Measurements from ENCODE around the gene ICE2.
"Not testable (repeated sequence)": the region's sequence is repeated elsewhere in the genome, so short reads cannot be mapped to it uniquely, and the experiment has no call there.

Gene ICE2

GRCh38 chr15:60448668-60449360 is 30.1 kb downstream of the ICE2 start:
- no peak for DNase-seq (ENCODE audit: low spot score)

- DNase-seq (ENCODE audit: low spot score), result peak; percentile 54
Observed at GRCh38 chr15:60444289-60444912, 34.5 kb downstream of the ICE2 start.

GRCh38 chr15:60442763-60443162 is 36.2 kb downstream of the ICE2 start:
- DNase-seq (ENCODE audit: low spot score), result no peak

- DNase-seq (ENCODE audit: low spot score), result no peak
Observed at GRCh38 chr15:60442031-60442650, 36.8 kb downstream of the ICE2 start.

- DNase-seq (ENCODE audit: low spot score), result no peak
Observed at GRCh38 chr15:60441331-60441730, 37.6 kb downstream of the ICE2 start.

GRCh38 chr15:60438646-60439045 is 40.3 kb downstream of the ICE2 start:
- DNase-seq (ENCODE audit: low spot score), result no peak

GRCh38 chr15:60428935-60429334 is 50.0 kb downstream of the ICE2 start:
- DNase-seq (ENCODE audit: low spot score), result no peak

GRCh38 chr15:60426870-60427508 is 52.0 kb downstream of the ICE2 start:
- DNase-seq (ENCODE audit: low spot score), result peak; percentile 42

- DNase-seq (ENCODE audit: low spot score), result no peak
Observed at GRCh38 chr15:60425461-60425860, 53.5 kb downstream of the ICE2 start.

GRCh38 chr15:60424006-60424405 is 54.9 kb downstream of the ICE2 start:
- no peak for DNase-seq (ENCODE audit: low spot score)

GRCh38 chr15:60423537-60423936 is 55.4 kb downstream of the ICE2 start:
- peak; percentile 31 for DNase-seq (ENCODE audit: low spot score)

- DNase-seq (ENCODE audit: low spot score), result no peak
Observed at GRCh38 chr15:60421544-60421943, 57.4 kb downstream of the ICE2 start.

GRCh38 chr15:60420203-60420716 is 58.7 kb downstream of the ICE2 start:
- DNase-seq (ENCODE audit: low spot score), result no peak

- DNase-seq (ENCODE audit: low spot score), result no peak
Observed at GRCh38 chr15:60419753-60420152, 59.2 kb downstream of the ICE2 start.

GRCh38 chr15:60418096-60418495 is 60.8 kb downstream of the ICE2 start:
- DNase-seq (ENCODE audit: low spot score), result no peak

- no peak for DNase-seq (ENCODE audit: low spot score)
Observed at GRCh38 chr15:60417112-60417511, 61.8 kb downstream of the ICE2 start.

GRCh38 chr15:60416484-60416883 is 62.5 kb downstream of the ICE2 start:
- DNase-seq (ENCODE audit: low spot score), result no peak

- no peak for DNase-seq (ENCODE audit: low spot score)
Observed at GRCh38 chr15:60414016-60414682, 64.8 kb downstream of the ICE2 start.

- DNase-seq (ENCODE audit: low spot score), result no peak
Observed at GRCh38 chr15:60413231-60413824, 65.6 kb downstream of the ICE2 start.

GRCh38 chr15:60412807-60413206 is 66.1 kb downstream of the ICE2 start:
- not testable (repeated sequence) for DNase-seq (ENCODE audit: low spot score)

GRCh38 chr15:60411774-60412425 is 67.0 kb downstream of the ICE2 start:
- DNase-seq (ENCODE audit: low spot score), result no peak
